Activated T-cell treated with anti-CD3 and anti-CD28 coated beads, Interleukin-2, amount 50 U/mL, for 4 hours (primary cell): ENCODE measurements around the gene RDH12. TPM values are rescaled to one million over a fixed set of nuclear protein-coding genes. Genes with fewer than 3 reads are reported as not detected.
"Not testable (repeated sequence)": the region's sequence is repeated elsewhere in the genome, so short reads cannot be mapped to it uniquely, and the experiment has no call there.

ENCODE experiments used
- ATAC-seq, 2 donors: fragments of 200-7000 bp; cut with Tn5 transposase; one replicate each; pipeline ENCODE4 v1.10.0; 2021
- DNase-seq: peaks from one replicate; pipeline ENCODE4 v3.0.0-alpha.2; 2020
- H3K27me3 Mint-ChIP-seq: one replicate; pipeline ENCODE4 v1.8.0; 2021; ENCODE audit warnings: low read depth, mixed read lengths
- H3K36me3 Mint-ChIP-seq: one replicate; pipeline ENCODE4 v1.8.0; 2022; ENCODE audit warnings: mixed read lengths; ENCODE audit not compliant: insufficient read depth
- H3K4me1 Mint-ChIP-seq: one replicate; pipeline ENCODE4 v1.8.0; 2021; ENCODE audit warnings: low read depth, mixed read lengths
- H3K4me3 Mint-ChIP-seq: one replicate; pipeline ENCODE4 v1.8.0; 2021; ENCODE audit warnings: mild to moderate bottlenecking, moderate library complexity, mixed read lengths
- H3K9me3 Mint-ChIP-seq: one replicate; pipeline ENCODE4 v1.8.0; 2021; ENCODE audit warnings: mixed read lengths
- total RNA-seq, 3 donors: library from RNA; stranded (reverse); gene quantifications; one replicate each; pipeline ENCODE4 v1.2.1, GENCODE V29; 2021

Gene RDH12
- total RNA-seq, 3 donors from 2014 or later = 0.15 TPM; not detected in 2

GRCh38 chr14:67683842-67684241, 17.8 kb upstream of the RDH12 start:
- no peak for ATAC-seq
- Mint-ChIP-seq H3K4me1 (peaks cover 25% of the 10 kb centered on the region), H3K27me3 (no peaks in the 10 kb centered on the region), H3K9me3 (no peaks in the 10 kb centered on the region), H3K36me3 (peaks cover 50% of the 10 kb centered on the region), H3K4me3 (no peak overlapping the region)
- no peak for DNase-seq

- DNase-seq (no peak), ATAC-seq (no peak)
- H3K36me3 Mint-ChIP-seq = peaks cover 49% of the 10 kb centered on the region
- H3K9me3 Mint-ChIP-seq = no peaks in the 10 kb centered on the region
- no peaks in the 10 kb centered on the region for H3K27me3 Mint-ChIP-seq
- H3K4me3 Mint-ChIP-seq = no peak overlapping the region
- H3K4me1 Mint-ChIP-seq = peaks cover 22% of the 10 kb centered on the region
Observed at GRCh38 chr14:67690011-67690410, 11.7 kb upstream of the RDH12 start.

- peak; percentile 85 to 86 for ATAC-seq
- peak; percentile 51 for DNase-seq
- no peaks in the 10 kb centered on the region for H3K27me3 Mint-ChIP-seq
- peaks cover 21% of the 10 kb centered on the region for H3K36me3 Mint-ChIP-seq
- peak overlapping the region; percentile 97 for H3K4me3 Mint-ChIP-seq
- peaks cover 26% of the 10 kb centered on the region for H3K4me1 Mint-ChIP-seq
- H3K9me3 Mint-ChIP-seq = no peaks in the 10 kb centered on the region
Observed at GRCh38 chr14:67694791-67695393, 6.8 kb upstream of the RDH12 start.

- Mint-ChIP-seq H3K4me1 (peaks cover 26% of the 10 kb centered on the region), H3K27me3 (no peaks in the 10 kb centered on the region), H3K9me3 (no peaks in the 10 kb centered on the region), H3K4me3 (peak within 1 kb of the TSS; percentile 97), H3K36me3 (peaks cover 16% of the 10 kb centered on the region)
- DNase-seq = peak; percentile 75
- peak; percentile 88 to 89 for ATAC-seq
Observed at GRCh38 chr14:67695394-67695949, 6.2 kb upstream of the RDH12 start, which contains the start of gene RDH11. Gene RDH11 (minus strand): TSS chr14:67695764. CDS start chr14:67695703, 61 bp downstream.

GRCh38 chr14:67697006-67697405, 4.7 kb upstream of the RDH12 start:
- Mint-ChIP-seq H3K4me1 (peaks cover 25% of the 10 kb centered on the region), H3K4me3 (no peak overlapping the region), H3K27me3 (no peaks in the 10 kb centered on the region), H3K9me3 (no peaks in the 10 kb centered on the region), H3K36me3 (peaks cover 4% of the 10 kb centered on the region)
- no peak for DNase-seq
- ATAC-seq = no peak

- Mint-ChIP-seq H3K27me3 (no peaks in the 10 kb centered on the region), H3K4me3 (no peak overlapping the region), H3K36me3 (no peaks in the 10 kb centered on the region), H3K9me3 (no peaks in the 10 kb centered on the region), H3K4me1 (peaks cover 20% of the 10 kb centered on the region)
- ATAC-seq = no peak
- DNase-seq = no peak
Observed at GRCh38 chr14:67698179-67698578, 3.5 kb upstream of the RDH12 start.

GRCh38 chr14:67703997-67704396, 2.3 kb downstream of the RDH12 start:
- peaks cover 3% of the 10 kb centered on the region for H3K27me3 Mint-ChIP-seq

GRCh38 chr14:67704484-67705089, 2.9 kb downstream of the RDH12 start:
- H3K9me3 Mint-ChIP-seq = no peaks in the 10 kb centered on the region
- H3K4me3 Mint-ChIP-seq = no peak overlapping the region
- no peaks in the 10 kb centered on the region for H3K4me1 Mint-ChIP-seq
- peak; percentile 60 to 71 for ATAC-seq
- DNase-seq = no peak
- no peaks in the 10 kb centered on the region for H3K36me3 Mint-ChIP-seq
- peaks cover 3% of the 10 kb centered on the region for H3K27me3 Mint-ChIP-seq

More at GRCh38 chr14:67703997-67704396, 2.3 kb downstream of the RDH12 start:
- ATAC-seq (no peak), DNase-seq (no peak)
- Mint-ChIP-seq H3K36me3 (no peaks in the 10 kb centered on the region), H3K9me3 (no peaks in the 10 kb centered on the region), H3K4me3 (no peak overlapping the region), H3K4me1 (no peaks in the 10 kb centered on the region)

- H3K27me3 Mint-ChIP-seq = peaks cover 3% of the 10 kb centered on the region
Observed at GRCh38 chr14:67705211-67705610, 3.5 kb downstream of the RDH12 start.

GRCh38 chr14:67709346-67709745, 7.7 kb downstream of the RDH12 start:
- not testable (repeated sequence) for H3K4me3 Mint-ChIP-seq, H3K4me1 Mint-ChIP-seq, H3K9me3 Mint-ChIP-seq

More at GRCh38 chr14:67705211-67705610, 3.5 kb downstream of the RDH12 start:
- ATAC-seq (no peak), DNase-seq (no peak)
- peaks cover 4% of the 10 kb centered on the region for H3K9me3 Mint-ChIP-seq
- no peak overlapping the region for H3K4me3 Mint-ChIP-seq
- no peaks in the 10 kb centered on the region for H3K4me1 Mint-ChIP-seq
- no peaks in the 10 kb centered on the region for H3K36me3 Mint-ChIP-seq

GRCh38 chr14:67709796-67710195, 8.1 kb downstream of the RDH12 start:
- not testable (repeated sequence) for H3K9me3 Mint-ChIP-seq, DNase-seq, H3K4me3 Mint-ChIP-seq, ATAC-seq, H3K36me3 Mint-ChIP-seq, H3K4me1 Mint-ChIP-seq, H3K27me3 Mint-ChIP-seq

More at GRCh38 chr14:67709346-67709745, 7.7 kb downstream of the RDH12 start:
- H3K36me3 Mint-ChIP-seq, H3K27me3 Mint-ChIP-seq, DNase-seq, ATAC-seq: not testable (repeated sequence)

GRCh38 chr14:67710209-67710608, 8.5 kb downstream of the RDH12 start:
- Mint-ChIP-seq H3K4me3 (no peak overlapping the region), H3K27me3 (peaks cover 3% of the 10 kb centered on the region), H3K9me3 (peaks cover 4% of the 10 kb centered on the region), H3K4me1 (no peaks in the 10 kb centered on the region), H3K36me3 (no peaks in the 10 kb centered on the region)
- no peak for ATAC-seq
- no peak for DNase-seq

GRCh38 chr14:67717048-67717447, 15.4 kb downstream of the RDH12 start:
- DNase-seq (no peak), ATAC-seq (no peak)
- Mint-ChIP-seq H3K9me3 (no peaks in the 10 kb centered on the region), H3K27me3 (peaks cover 11% of the 10 kb centered on the region), H3K4me3 (no peak overlapping the region), H3K4me1 (peaks cover 1% of the 10 kb centered on the region), H3K36me3 (no peaks in the 10 kb centered on the region)

GRCh38 chr14:67718265-67718664, 16.6 kb downstream of the RDH12 start:
- Mint-ChIP-seq H3K4me1 (peaks cover 4% of the 10 kb centered on the region), H3K9me3 (no peaks in the 10 kb centered on the region), H3K4me3 (no peak overlapping the region), H3K27me3 (peaks cover 23% of the 10 kb centered on the region), H3K36me3 (no peaks in the 10 kb centered on the region)
- ATAC-seq = no peak
- DNase-seq = no peak

- H3K36me3 Mint-ChIP-seq, DNase-seq, H3K9me3 Mint-ChIP-seq, H3K4me1 Mint-ChIP-seq, H3K4me3 Mint-ChIP-seq, ATAC-seq: not testable (repeated sequence)
- H3K27me3 Mint-ChIP-seq = peaks cover 28% of the 10 kb centered on the region
Observed at GRCh38 chr14:67719385-67719784, 17.7 kb downstream of the RDH12 start.
